Activated CD8-positive, alpha-beta T cell treated with anti-CD3 and anti-CD28 coated beads for 36 hours (primary cell): ENCODE results near the gene RCE1. TPM values are rescaled to one million over a fixed set of nuclear protein-coding genes. Genes with fewer than 3 reads are reported as not detected.

ENCODE experiments used
- ATAC-seq: fragments of 200-7000 bp; cut with Tn5 transposase; one replicate; pipeline ENCODE4 v1.10.0; 2021; ENCODE audit warnings: mild to moderate bottlenecking, moderate library complexity
- CTCF ChIA-PET: fragments of 350-600 bp; sonication (Branson Sonifier 250); formaldehyde crosslinking; loops from one replicate; lab custom pipeline; 2021; ENCODE audit warnings: antibody characterized with exemption; lab: Charles Lee
- POLR2A ChIA-PET: fragments of 350-600 bp; sonication (Branson Sonifier 250); formaldehyde crosslinking; loops from one replicate; lab custom pipeline; 2021; ENCODE audit warnings: antibody characterized with exemption; lab: Charles Lee
- DNase-seq: peaks from one replicate; pipeline ENCODE4 v3.0.0-alpha.2; 2020
- H3K27ac Mint-ChIP-seq: one replicate; pipeline ENCODE4 v1.8.0; 2021; ENCODE audit warnings: mild to moderate bottlenecking, mixed read lengths
- H3K27me3 Mint-ChIP-seq: one replicate; pipeline ENCODE4 v1.8.0; 2021; ENCODE audit warnings: mixed read lengths
- H3K36me3 Mint-ChIP-seq: one replicate; pipeline ENCODE4 v1.8.0; 2021; ENCODE audit warnings: low read depth, mixed read lengths
- H3K4me1 Mint-ChIP-seq: one replicate; pipeline ENCODE4 v1.8.0; 2021; ENCODE audit warnings: low read depth, mixed read lengths
- H3K4me3 Mint-ChIP-seq: one replicate; pipeline ENCODE4 v1.8.0; 2021; ENCODE audit warnings: mild to moderate bottlenecking, moderate library complexity, mixed read lengths
- H3K9me3 Mint-ChIP-seq: one replicate; pipeline ENCODE4 v1.8.0; 2021; ENCODE audit warnings: mixed read lengths
- intact Hi-C: fragments of 100-400 bp; cut with micrococcal nuclease; formaldehyde crosslinking; loops from one replicate; pipeline ENCODE4 v1.10.0; 2022
- total RNA-seq, 2 experiments: library from RNA; stranded (reverse); gene quantifications; one replicate each; pipeline ENCODE4 v1.2.3, GENCODE V29; 2021
- TF ChIP-seq, protein P1 (sequence below): fragments of 200-600 bp; IDR thresholded peaks from one replicate; pipeline ENCODE4 v1.8.0; 2022; ENCODE audit warnings: antibody characterized with exemption, mild to moderate bottlenecking

Gene RCE1
- total RNA-seq, 2 experiments from 2014 or later = 22.1 to 26.8 TPM

- Mint-ChIP-seq H3K27ac (no peak overlapping the region), H3K4me1 (peaks cover 27% of the 10 kb centered on the region), H3K27me3 (no peaks in the 10 kb centered on the region), H3K9me3 (no peaks in the 10 kb centered on the region), H3K36me3 (peaks cover 16% of the 10 kb centered on the region), H3K4me3 (no peak overlapping the region)
- CTCF ChIA-PET = interaction anchor here (1.3 kb wide), 1 partner anchor 169 kb away, joined by 3 read pairs; the partner anchor contains the start of gene RBM4B
- TF ChIP-seq, protein P1, sequence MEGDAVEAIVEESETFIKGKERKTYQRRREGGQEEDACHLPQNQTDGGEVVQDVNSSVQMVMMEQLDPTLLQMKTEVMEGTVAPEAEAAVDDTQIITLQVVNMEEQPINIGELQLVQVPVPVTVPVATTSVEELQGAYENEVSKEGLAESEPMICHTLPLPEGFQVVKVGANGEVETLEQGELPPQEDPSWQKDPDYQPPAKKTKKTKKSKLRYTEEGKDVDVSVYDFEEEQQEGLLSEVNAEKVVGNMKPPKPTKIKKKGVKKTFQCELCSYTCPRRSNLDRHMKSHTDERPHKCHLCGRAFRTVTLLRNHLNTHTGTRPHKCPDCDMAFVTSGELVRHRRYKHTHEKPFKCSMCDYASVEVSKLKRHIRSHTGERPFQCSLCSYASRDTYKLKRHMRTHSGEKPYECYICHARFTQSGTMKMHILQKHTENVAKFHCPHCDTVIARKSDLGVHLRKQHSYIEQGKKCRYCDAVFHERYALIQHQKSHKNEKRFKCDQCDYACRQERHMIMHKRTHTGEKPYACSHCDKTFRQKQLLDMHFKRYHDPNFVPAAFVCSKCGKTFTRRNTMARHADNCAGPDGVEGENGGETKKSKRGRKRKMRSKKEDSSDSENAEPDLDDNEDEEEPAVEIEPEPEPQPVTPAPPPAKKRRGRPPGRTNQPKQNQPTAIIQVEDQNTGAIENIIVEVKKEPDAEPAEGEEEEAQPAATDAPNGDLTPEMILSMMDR = no peak
- no peak for DNase-seq
- intact Hi-C loops = no loop called here
- ATAC-seq = no peak
- POLR2A ChIA-PET = interaction anchor here (5.4 kb wide), 1 partner anchor 8 kb away, joined by 66 read pairs; no protein-coding TSS in a partner anchor
These were observed 3.4 kb downstream of the RCE1 start for GRCh38 chr11:66846671-66847091.

DNA sequence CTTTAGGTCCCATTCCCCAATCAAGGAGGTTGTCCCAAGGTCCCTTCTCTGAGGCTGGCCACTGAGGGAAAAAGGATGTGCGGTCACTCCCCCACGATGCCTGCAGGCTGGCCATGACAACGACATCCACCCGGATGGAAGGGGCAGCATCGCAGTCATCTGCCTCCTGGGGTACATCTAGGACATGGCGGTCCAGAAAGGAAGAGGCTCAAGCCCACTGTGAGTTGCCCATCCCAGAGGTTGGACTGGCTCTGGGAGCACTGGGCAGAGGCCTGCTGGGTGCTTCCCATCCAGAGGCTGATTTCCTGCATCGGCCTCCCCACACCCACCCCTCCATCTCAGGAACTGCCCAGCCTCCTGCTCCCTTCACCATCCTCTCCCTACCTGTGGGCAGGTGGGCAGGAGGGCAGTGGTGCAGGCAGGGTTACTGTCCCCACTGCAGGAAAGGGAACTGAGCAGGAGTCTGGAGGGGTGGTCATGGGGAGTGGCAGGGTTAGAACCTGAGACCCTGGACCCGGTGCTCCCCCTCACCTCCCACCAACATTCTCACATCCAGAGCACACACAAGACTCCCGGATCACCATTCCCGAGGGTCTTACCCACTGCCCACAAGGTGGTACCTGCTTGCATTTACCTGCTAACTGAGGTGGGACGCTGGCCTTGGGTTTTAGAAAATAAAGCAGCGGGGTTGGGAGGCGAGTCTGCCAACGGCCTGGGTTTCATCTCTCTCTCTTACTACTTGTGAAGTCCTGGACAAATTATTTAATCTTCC, 4.4 kb downstream of the RCE1 start:
- CTCF ChIA-PET = no interaction called here
- peaks cover 26% of the 10 kb centered on the region for H3K4me1 Mint-ChIP-seq
- DNase-seq (no peak), ATAC-seq (no peak)
- H3K27me3 Mint-ChIP-seq = no peaks in the 10 kb centered on the region
- H3K27ac Mint-ChIP-seq = no peak overlapping the region
- H3K9me3 Mint-ChIP-seq = no peaks in the 10 kb centered on the region
- H3K4me3 Mint-ChIP-seq = no peak overlapping the region
- TF ChIP-seq, protein P1 = no peak
- intact Hi-C loops = no loop called here
- POLR2A ChIA-PET = no interaction called here
- H3K36me3 Mint-ChIP-seq = peaks cover 7% of the 10 kb centered on the region

DNA sequence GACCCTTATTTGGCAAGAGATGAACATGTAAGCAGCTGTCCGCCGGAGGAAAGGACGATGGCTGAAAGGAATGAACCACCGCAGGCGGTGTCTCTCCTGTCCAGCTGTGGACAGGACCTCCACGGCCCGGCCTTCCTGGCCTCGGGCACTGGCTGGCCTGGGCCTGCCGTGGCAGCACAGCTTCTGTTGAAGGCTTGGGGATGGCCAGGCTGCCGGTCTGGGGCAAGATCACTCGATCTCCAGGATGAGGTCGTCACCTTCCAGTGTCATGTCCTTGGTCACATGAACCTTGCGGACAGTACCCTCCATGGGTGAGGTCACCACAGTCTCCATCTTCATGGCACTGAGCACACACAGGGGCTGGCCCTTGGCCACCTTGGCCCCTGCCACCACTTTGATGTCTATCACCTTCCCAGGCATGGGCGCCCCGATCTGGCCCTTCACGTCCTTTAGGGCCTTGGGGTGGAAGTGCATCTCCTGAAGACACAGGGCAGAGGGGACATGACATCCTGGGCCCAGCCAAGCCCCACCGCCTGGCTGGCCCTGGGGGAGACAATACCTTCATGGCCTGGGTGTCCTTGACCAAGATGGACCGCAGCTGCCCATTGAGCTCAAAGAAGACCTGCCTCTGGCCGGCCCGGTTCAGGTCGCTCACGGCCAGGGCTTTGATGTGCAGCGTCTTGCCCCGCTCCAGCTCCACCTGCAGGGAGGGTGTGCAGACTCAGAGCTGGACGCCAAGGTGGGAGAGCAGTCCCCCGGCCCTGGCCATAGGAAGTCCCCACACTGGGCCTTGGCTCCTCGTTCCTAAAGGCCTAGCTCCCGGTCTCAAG, 5.6 kb downstream of the RCE1 start:
- ChIA-PET CTCF (no interaction called here), POLR2A (no interaction called here)
- peaks cover 25% of the 10 kb centered on the region for H3K4me1 Mint-ChIP-seq
- intact Hi-C loops = no loop called here
- ATAC-seq (no peak), DNase-seq (no peak)
- H3K27ac Mint-ChIP-seq = no peak overlapping the region
- no peak overlapping the region for H3K4me3 Mint-ChIP-seq
- TF ChIP-seq, protein P1 = no peak
- peaks cover 6% of the 10 kb centered on the region for H3K36me3 Mint-ChIP-seq
- H3K27me3 Mint-ChIP-seq = no peaks in the 10 kb centered on the region
- no peaks in the 10 kb centered on the region for H3K9me3 Mint-ChIP-seq

GRCh38 chr11:66849501-66850234, 6.4 kb downstream of the RCE1 start:
- ChIA-PET CTCF (no interaction called here), POLR2A (no interaction called here)
- Mint-ChIP-seq H3K4me3 (no peak overlapping the region), H3K4me1 (peaks cover 17% of the 10 kb centered on the region), H3K27me3 (no peaks in the 10 kb centered on the region), H3K27ac (no peak overlapping the region), H3K36me3 (peaks cover 6% of the 10 kb centered on the region), H3K9me3 (no peaks in the 10 kb centered on the region)
- intact Hi-C loops = no loop called here
- DNase-seq (no peak), ATAC-seq (no peak)
- TF ChIP-seq, protein P1 = no peak
